ENCODE measurements around the gene LCN15.
"Not testable (repeated sequence)": the region's sequence is repeated elsewhere in the genome, so short reads cannot be mapped to it uniquely, and the experiment has no call there.

LCN15 gene

GRCh38 chr9:136774416-136775045 is 10.2 kb upstream of the LCN15 start:
- DNase-seq: no peak

- DNase-seq: peak; percentile 46 to 55 (median 53)
These were observed 9.2 kb upstream of the LCN15 start for GRCh38 chr9:136773386-136774044.

GRCh38 chr9:136771907-136772415 is 7.6 kb upstream of the LCN15 start:
- no peak for DNase-seq

GRCh38 chr9:136769710-136770191 is 5.4 kb upstream of the LCN15 start:
- DNase-seq: peak; percentile 58 to 70 (median 59)

- peak; percentile 70 to 86 (median 78) for DNase-seq
These were observed 2.2 kb upstream of the LCN15 start for GRCh38 chr9:136766410-136767120.

GRCh38 chr9:136765745-136766409 is 1.6 kb upstream of the LCN15 start:
- DNase-seq: peak in 1 of 3 donors; percentile 21

- no peak for DNase-seq
These were observed 723 bp upstream of the LCN15 start for GRCh38 chr9:136765041-136765440.

- DNase-seq: no peak
These were observed 676 bp downstream of the LCN15 start for GRCh38 chr9:136763649-136764035.

GRCh38 chr9:136762915-136763648 is 1.2 kb downstream of the LCN15 start:
- DNase-seq: peak; percentile 30 to 73 (median 30)

- DNase-seq: no peak
These were observed 2.1 kb downstream of the LCN15 start for GRCh38 chr9:136762221-136762691.

GRCh38 chr9:136761545-136761981 is 2.8 kb downstream of the LCN15 start:
- no peak for DNase-seq

- DNase-seq: peak; percentile 73 to 87 (median 81)
These were observed 3.3 kb downstream of the LCN15 start for GRCh38 chr9:136760834-136761544.

GRCh38 chr9:136760424-136760823 is 3.9 kb downstream of the LCN15 start:
- no peak for DNase-seq

GRCh38 chr9:136759436-136760325 is 4.6 kb downstream of the LCN15 start:
- DNase-seq: no peak

- DNase-seq: no peak
These were observed 5.3 kb downstream of the LCN15 start for GRCh38 chr9:136759001-136759400.

GRCh38 chr9:136757751-136758140 is 6.6 kb downstream of the LCN15 start:
- DNase-seq: no peak

GRCh38 chr9:136757328-136757727 is 7.0 kb downstream of the LCN15 start:
- DNase-seq: no peak

GRCh38 chr9:136756836-136757235 is 7.5 kb downstream of the LCN15 start:
- DNase-seq: no peak

- DNase-seq: no peak
These were observed 8.2 kb downstream of the LCN15 start for GRCh38 chr9:136756134-136756438.

GRCh38 chr9:136755302-136756133 is 8.8 kb downstream of the LCN15 start:
- not testable (repeated sequence) for DNase-seq

Measured in suppressor macrophage treated with lipopolysaccharide for 1 hour (primary cell).